Activated T-cell treated with anti-CD3 and anti-CD28 coated beads for 4 hours (primary cell): ENCODE measurements around the gene EYS.
"Not testable (repeated sequence)": the region's sequence is repeated elsewhere in the genome, so short reads cannot be mapped to it uniquely, and the experiment has no call there.

Experiments used
- DNase-seq: peaks from one replicate; pipeline ENCODE4 v3.0.0-alpha.2; 2020

Gene EYS

GRCh38 chr6:64263778-64264177, 1443.2 kb downstream of the EYS start:
- no peak for DNase-seq

DNA sequence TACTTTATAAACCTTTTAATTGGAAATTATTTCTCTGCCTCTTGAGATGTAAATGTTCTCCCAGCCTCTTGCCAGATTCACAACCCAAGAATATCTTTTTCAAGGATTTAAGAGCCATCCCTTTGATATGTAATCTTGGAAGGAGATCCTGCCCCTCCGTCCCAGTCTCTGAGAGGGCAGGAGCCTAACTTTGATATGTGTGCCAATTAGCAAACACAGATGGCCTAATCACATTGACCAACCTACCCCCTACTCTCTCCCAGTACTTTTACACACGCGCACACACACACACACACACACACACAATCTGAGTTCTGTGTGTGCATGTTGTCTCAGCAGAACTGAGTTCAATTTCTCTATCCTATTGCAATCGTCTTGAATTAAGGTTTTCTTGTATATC, 1447.7 kb downstream of the EYS start:
- no peak for DNase-seq

DNA sequence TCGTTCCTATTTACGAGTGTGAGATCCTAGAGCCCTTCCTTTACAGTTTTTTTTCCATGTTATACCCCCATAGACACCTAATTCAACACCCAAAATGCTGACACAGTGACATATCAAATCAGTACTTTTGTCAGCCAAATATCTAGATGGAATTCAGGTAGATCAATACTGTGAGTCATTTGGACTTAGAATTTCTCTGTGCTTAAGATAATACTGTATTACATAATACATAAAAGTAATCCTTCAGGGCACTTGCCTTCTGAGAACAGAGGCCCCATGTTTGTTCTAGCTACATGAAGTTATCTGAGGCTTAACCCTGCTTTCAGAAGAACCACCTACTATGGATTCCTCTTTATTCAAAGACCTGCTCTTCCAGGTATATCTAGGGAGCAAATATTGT, 1448.3 kb downstream of the EYS start:
- no peak for DNase-seq

- DNase-seq: no peak
Measured at GRCh38 chr6:64258302-64258701, 1448.7 kb downstream of the EYS start.

DNA sequence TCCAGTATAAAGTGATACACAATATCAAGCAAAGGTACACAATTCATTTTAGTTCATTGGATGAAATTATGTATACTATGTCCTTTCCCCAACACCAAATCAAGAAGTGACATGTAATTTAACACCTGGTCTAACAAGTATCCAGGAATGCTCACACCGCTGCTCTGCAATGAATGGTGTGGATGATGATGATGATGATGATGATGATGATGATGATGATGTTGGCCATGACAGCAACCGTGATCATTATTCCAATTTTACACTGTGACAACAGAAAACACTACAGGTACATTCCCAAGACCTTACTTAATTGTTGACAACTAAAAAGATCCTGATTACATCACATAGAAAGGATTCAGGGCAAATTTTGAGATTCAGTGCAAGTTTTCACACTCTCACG, 1449.4 kb downstream of the EYS start:
- DNase-seq: no peak

- no peak for DNase-seq
Measured at GRCh38 chr6:64256483-64256882, 1450.5 kb downstream of the EYS start.

GRCh38 chr6:64255000-64255399, 1452.0 kb downstream of the EYS start:
- no peak for DNase-seq

- no peak for DNase-seq
Measured at GRCh38 chr6:64254558-64254957, 1452.5 kb downstream of the EYS start.

DNA sequence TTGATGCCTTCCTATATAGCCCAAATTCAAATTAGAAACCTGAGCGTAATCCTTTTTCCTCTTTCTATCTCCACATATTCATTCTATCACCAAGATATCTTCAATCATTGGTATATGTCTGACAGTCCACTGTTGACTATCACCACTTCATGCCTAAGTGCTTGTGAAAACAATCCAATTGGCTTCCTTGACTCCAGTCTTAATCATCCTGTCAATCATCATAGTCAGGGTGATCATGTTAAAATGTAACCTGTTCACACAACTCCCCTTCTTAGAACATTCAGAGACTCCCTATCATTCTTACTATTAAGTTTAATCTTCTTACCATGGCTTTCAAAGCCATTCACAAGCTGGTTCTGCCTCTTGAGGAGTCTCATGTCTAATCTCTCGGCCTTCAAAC, 1454.8 kb downstream of the EYS start:
- DNase-seq: no peak

DNA sequence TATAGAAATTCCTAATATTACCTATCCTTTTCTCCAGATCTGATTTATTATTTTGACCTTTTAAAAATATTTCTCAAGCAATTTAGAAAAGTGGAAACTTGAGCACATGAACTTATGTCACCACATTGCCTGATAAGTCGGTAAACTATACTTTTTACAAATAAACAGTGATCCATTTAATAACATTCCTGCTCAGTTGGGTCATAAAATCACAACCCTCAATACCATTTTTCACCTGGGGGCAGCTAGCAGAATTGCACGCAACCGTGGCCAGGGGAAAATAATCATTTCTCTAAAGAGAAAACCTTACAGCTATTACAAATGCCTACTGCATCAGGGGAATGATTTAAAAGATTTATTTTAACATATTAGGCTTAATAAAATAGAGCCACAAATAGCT, 1456.9 kb downstream of the EYS start:
- no peak for DNase-seq

DNA sequence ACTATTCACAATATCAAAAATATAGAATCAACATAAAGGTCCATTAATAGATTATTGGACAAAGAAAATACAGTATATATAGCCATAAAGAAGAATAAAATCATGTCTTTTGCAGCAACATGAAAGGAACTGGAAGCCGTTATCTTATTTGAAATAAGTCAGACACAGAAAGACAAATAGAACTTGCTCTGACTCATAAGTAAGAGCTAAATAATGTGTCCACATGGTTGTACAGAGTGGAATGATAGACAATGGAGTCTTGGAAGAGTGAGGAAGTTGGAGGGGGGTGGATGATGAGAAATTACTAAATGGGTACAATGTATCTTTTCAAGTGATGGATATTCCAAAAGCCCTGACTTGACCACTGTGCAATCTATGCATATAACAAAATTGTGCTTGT, 1457.9 kb downstream of the EYS start:
- no peak for DNase-seq

GRCh38 chr6:64243618-64244017, 1463.4 kb downstream of the EYS start:
- DNase-seq: no peak

DNA sequence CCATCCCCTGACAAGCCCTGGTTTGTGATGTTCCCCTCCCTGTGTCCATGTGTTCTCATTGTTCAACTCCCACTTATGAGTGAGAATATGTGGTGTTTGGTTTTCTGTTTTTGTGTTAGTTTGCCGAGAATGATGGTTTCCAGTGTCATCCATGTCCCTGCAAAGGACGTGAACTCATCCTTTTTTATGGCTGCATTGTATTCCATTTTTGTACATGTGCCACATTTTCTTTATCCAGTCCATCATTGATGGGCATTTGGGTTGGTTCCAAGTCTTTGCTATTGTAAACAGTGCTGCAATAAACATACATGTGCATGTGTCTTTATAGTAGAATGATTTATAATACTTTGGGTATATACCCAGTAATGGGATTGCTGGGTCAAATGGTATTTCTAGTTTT, 1468.1 kb downstream of the EYS start:
- not testable (repeated sequence) for DNase-seq

DNA sequence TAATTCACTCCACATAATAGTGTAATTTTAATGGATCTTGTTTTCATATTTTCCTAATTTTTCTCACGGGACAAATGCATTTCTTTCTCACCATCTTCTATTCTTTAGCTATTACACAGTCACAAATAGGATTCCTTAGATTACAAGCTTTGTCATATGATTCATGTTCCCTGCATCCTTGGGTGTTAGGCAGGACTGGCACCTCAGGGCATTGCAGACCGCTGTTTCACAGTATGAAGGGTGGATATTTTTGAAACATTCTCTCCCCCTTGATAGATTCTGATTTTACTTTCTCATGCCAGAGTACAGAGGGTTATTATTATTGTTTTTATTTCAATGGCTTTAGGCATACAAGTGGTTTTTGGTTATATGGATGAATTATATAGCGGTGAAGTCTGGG, 1469.0 kb downstream of the EYS start:
- DNase-seq: no peak

DNA sequence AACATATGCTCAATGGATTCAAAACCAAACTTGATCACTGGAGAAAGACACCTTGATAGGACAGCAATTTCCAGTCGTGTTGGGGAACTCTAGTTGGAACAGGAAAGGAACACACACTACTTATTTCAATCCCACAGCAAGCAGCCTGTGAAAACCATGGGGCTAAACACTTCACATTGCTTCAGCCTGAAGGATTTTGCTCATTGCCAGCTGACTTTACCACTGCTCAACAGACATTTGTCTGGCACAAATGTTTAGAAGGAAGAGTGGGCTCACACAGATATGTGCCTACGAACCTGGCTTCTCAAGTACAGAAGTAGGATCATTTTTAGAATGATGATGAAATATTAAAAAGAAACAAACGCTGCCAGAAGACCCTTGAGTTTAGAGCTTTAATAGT, 1473.3 kb downstream of the EYS start:
- DNase-seq: no peak

DNA sequence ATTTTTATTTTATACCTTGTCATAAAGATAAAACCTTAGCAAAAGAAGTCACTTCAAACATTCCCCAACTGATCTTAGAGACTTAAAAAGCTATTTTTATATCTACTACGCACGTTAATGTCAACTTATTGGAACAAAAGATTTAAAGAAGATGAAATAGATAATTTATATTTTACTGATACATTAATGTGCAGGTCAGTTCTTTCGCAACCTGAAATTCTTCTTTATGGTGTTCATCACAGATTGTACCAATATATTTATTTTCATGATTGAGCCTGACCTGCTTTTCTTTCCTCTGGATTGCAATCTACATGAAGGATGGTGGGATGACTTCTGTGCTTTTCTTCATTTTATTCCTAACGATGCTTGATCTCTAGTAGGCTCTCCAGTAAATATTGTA, 1475.1 kb downstream of the EYS start:
- DNase-seq: no peak

DNA sequence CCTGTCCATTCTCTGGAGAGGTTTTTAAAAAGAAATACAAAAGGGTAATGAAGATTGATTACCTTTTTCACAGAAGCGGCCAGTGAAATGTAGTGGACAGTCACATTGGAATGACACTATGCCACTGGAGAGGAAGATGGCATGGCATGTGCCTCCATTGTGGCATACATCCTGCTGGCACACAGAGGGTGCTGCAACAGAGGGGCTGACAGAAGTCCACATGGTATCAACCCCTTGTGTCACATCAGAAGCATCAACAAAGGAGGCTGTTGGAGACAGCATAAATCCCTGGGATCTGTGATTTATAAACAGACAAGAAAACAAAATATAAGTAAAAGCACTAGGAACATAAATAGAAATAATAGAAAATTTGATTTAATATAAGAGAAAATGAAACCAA, 1476.5 kb downstream of the EYS start:
- no peak for DNase-seq

DNA sequence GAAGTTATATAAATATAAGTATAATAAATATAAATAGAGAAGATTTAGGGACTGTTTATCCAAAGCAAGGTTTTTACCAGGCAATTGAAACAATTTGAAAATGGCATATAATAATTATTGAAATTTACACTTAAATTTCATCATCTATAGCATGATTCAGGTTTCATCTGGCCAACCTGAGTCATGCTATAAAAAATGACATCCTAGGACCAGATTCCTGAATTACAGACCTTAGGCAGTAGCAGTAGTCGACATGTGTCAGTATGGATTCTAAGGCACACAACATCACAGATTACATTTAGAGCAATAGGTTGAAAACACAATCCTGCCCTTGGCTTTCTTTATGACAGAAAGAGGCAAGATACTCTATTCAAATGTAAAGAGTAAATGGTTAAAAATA, 1479.2 kb downstream of the EYS start:
- DNase-seq: no peak

- DNase-seq: no peak
Measured at GRCh38 chr6:64225503-64225902, 1481.5 kb downstream of the EYS start.

- no peak for DNase-seq
Measured at GRCh38 chr6:64224819-64225218, 1482.2 kb downstream of the EYS start.

GRCh38 chr6:64221776-64222175, 1485.2 kb downstream of the EYS start:
- DNase-seq: no peak

DNA sequence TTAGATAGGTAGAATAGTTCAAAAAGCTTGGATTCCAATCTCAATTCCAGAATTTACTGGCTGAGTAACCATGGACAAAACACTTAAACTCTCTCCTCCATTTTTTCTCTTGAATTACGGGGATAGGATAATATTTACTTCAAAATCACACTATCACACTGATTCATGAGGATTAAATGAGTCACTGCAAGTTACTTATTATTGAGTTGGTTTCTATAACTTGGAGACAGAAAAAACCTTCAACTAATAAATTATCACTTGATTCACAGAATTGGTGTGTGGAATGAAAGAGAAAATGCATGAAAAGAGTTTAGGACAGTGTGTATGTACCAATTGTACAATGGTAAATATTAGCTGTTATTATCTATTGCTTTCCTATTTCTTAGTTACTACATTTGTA, 1486.2 kb downstream of the EYS start:
- DNase-seq: no peak

DNA sequence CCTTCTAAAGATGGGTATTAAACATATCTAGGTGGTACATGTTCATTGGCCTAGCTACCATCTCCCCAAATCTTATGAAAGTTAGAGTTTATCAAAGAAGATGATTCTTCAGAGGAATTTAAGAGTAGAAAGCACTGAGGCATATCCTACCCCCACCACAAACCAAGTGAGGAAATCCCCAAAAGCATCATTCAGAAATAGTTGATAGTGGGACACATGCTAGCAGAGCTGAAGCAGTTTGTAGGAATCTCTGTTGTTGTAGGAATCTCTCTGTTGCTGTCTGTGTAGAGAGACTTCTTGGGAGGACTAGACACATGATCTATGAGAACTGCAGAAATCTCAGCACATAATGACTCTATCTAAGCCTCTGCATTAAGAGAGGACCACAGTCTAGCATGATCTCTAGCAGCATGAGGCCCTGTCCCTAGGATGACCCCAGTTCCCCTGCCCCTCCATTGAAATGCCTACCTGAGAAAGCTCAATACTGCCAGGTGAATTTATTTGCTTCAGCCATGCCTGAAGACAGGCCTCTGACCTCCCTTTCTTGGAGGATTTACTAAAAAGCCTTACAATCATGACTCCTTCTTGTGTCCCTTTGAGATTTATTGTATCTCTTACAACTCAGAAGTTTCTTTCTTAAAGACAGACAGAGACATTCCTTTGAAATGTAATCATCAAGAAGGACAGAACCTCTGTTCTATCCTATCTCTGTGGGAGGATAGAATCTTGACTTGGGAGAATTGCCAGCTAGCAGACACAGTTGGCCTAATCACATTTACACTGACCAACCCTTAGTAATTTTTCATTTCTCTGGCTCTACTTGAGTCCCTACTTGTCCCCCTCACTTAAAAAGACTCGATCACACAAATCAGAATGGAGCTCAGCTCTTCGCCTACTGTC, 1489.1 kb downstream of the EYS start:
- DNase-seq: no peak

- no peak for DNase-seq
Measured at GRCh38 chr6:64214373-64214772, 1492.7 kb downstream of the EYS start.

DNA sequence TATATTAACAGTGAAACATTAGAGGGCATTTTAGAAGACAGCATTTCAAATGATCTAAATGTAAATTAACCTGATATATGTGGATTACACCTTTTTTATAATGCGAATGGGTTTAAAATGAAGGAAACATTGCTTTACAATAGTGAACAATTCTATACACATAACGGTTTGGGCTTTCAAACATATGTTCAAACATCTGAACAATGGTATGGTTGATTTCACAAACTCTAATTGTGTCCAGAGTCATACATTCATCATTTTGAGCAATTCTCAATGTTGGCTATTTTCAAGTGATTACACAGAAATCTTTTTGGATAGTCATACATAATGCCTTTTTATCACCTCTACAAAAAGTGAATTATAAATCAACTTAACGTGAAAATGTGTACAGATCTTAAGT, 1493.3 kb downstream of the EYS start:
- no peak for DNase-seq
